Cortex of kidney (tissue), 1 donor: ENCODE results near the gene COL18A1.

Experiments used
- DNase-seq: peaks from one replicate; lab custom pipeline; 2025; lab: John Stamatoyannopoulos, UW

COL18A1 gene

DNA sequence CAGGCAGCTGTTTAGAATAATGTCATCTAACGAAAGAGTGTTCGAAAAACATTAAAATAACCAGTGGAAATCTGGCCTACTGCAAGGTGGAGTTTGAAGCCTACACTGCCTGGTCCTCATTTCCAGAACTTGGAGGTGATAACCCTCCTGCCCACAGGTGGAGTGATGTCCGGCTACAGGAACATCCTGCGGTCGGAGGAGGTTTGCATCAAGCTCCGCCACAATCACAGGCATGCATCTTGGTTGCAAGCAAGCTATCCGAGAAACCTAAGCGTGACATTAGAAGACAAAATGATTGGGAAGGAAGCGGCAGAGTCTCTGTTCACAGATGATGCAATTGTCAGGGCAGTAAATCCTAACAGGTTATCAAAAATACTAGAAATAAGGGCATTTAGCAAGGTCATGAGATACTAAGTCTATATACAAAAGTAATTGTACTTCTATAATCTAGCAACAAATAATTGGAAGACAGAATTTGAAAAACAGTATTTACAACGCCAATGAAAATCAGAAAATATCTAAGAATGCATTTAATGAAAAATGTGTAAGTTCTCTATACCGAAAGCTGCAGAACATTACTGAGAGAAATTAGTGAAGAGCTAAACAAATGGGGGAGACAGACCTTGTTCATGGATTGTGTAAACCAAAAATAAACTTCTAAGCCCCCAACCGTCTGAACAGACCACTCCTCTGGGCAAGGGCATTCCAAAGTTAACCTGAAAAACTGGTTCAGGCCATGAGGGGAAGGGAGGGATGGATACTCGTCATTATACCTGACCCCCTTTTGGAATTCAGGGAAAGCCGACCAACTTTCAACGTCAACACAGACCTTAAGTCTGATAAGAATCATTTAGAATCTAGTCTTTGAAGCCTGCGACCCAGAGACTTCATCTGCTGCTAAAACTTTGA, 141.9 kb downstream of the COL18A1 start:
- no peak for DNase-seq

- no peak for DNase-seq
Measured at GRCh38 chr21:45547545-45547900, 142.6 kb downstream of the COL18A1 start.

DNA sequence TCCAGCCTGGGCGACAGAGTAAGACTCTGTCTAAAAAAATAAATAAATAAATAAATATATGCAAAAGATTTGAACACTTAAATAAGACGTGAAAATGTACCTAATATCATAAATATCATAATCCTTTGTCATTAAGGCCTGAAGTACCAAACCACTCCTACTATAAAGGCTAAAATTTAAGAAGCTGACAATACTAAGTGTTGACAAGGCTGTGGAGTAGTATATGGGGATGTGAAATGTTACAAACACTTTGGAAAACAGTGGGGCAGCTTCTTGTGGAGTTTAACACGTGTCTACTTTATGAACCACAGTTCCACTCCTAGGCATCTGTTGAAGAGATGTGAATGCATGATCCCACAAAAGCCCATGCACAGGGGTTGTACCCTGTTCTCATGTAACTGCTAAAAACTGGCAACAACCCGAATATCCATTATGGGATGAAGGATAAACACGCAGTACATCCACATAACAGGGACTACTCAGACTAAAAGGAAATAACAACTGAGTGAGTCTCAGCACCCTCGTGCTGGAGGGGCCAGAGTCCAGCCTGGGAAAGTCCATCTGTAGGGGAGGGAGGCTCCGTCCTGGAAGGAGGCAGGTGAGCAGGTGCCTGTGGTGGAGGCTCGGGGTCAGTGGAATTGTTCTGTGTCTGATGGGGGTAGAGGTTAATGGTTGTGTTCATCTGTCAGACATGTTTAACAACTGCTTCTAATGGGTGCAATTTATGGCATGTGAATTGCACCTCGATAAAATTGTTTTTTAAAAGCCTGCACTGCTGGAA, 143.9 kb downstream of the COL18A1 start:
- DNase-seq, result no peak

DNA sequence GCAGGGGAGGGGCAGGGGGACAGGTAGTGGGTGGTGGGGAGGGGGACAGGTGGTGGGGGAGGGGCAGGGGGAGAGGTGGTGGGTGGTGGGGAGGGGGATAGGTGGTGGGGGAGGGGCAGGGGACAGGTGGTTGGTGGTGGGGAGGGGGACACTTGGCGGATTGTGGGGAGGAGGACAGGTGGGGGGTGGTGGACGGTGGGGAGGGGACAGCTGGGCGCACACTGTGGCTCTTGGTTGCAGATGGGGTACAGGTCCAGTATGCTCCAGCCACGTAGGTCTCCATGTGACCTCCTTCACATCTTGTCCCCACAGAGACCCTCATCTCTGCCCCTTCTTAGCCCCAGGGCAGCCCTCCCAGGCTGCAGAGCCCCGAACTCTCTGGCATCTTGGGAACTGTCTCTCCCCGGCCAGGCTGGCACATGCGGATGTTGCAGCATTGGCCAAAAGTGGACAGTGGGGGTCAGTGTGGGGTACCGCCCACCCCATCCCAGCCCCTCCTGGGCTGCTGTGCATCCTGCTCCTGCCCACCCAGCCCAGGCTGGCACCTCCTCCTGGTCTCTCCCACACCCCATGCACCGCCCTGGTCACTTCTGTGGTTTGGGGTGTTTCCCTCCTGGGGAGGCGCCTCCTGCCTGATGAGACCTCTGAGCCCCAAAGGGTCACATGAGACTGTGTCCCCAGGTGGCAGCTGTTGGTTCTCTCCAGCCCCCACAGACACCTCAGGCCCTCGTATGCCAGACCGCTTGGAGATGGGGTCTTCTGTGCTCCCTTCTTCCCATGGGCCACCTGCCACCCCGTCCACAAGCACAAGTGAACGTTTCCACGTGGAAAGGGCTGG, 144.9 kb downstream of the COL18A1 start:
- no peak for DNase-seq

GRCh38 chr21:45550522-45551210, 145.7 kb downstream of the COL18A1 start:
- DNase-seq, result no peak

GRCh38 chr21:45551316-45551715, 146.4 kb downstream of the COL18A1 start:
- no peak for DNase-seq

- DNase-seq, result no peak
Measured at GRCh38 chr21:45551783-45552695, 147.1 kb downstream of the COL18A1 start.

DNA sequence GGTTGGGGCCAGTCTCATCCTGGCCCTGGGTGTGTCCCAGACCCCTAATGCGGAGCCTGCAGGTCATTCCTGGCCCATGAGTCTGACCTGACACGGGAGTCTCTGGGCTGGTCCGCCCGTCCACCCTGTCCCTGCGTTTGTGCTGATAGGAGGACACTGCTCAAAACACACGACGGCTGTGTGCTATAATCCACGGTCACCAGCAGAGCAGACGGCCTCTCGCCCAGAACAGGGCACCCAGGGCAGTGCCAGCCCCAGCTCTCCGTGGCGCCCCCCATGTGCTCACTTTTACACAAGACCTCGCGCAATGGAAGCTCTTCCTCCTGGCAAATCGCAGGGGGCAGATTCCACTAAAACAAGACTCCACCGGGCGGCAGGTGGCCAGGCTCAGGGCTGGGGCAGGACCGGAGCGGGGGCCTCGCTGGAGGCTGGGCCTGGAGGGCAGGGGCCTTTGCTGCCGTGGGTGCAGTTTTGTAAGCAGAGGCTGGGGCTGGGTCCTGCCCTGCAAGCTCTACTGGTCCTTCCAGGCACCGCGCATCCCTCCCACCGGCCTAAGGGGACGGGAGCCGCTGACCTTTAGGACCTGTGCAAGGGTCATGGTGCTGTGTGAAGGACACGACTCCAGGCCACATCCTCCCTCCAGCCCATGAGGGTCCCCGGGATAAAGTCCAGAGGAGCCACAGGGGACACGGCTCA, 147.9 kb downstream of the COL18A1 start:
- DNase-seq, result no peak

DNA sequence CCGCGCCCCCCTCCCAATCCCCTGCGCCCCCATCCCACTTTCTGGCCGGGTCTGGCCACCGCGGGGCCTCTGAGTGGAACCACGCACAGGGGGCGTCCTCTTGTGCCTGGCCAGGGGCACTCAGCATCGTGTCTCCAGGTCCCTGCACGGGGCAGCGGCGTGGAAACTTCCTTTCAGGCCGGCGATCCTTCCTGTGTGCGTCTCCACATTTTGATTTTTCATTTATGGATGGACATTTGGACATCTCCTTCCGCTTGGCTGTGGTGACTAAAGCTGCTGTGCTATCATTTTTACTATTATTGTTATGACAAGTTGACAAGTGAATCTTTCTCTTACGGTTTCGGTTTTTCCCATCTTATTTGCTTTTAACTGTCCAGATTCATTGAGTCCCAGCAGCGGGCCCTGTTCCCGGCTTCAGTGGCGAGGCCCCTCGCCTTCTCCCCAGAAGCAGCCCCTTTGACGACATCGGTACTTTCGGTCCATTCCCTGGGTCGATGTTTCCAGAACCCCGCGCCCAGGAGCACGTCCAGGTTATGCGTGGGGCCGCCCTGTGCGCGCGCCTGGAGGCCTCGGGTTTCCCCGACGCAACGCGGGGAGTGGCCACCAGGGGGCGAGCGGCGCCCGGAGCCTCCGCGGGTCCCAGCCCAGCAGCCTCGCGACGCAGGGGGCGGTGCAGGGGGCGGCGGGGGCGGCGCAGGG, 149.7 kb downstream of the COL18A1 start:
- DNase-seq, result no peak

DNA sequence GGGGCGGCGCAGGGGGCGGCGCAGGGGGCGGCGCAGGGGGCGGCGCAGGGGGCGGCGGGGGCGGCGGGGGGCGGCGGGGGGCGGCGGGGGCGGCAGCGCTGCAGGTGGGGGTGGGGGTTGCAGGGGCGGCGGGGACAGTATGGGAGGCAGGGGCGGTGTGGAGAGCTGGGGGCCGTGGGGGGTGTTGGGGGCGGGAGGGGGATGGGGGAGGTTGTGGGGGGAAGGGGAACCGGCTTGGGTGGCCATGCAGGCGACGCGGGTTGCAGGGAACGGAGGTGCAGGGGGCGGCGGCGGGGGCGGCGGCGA, 150.2 kb downstream of the COL18A1 start:
- DNase-seq, result no peak

DNA sequence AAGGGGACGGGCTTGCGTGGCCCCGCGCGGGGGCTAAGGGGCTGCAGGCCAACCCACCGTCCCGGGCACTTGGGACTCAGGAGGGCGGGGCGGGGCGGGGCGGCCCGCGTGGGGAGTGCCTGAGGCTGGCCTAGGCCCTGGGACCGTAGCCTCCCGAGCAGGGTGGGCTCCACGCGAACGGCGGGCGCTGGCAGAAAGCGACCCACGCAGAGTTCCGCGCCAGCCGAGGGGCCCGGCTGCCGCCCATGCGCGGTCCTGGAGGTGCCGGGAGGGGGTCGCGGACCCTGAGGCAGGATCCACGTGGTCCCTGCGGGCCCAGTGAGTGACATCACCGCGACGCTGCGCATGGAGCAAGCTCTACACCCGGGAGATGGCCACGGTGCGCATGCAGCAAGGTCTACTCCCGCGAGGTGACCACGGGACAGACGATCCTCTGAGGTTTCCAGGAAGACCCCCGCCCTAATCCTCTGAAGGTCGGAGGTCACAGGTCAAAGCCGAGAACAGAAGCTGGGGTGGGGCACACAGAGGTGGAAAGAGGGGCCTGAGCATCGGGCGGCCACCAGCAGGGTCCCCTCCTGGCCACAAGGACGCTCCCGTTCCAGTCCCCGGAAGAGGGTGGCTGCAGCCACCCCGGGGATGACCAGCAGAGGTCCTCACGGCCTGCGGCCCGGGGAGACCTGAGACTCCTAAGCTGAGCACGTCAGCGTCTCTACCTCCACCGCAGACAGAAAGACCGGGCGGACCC, 150.8 kb downstream of the COL18A1 start:
- DNase-seq, result no peak

GRCh38 chr21:45556302-45556644, 151.3 kb downstream of the COL18A1 start:
- DNase-seq, result no peak

DNA sequence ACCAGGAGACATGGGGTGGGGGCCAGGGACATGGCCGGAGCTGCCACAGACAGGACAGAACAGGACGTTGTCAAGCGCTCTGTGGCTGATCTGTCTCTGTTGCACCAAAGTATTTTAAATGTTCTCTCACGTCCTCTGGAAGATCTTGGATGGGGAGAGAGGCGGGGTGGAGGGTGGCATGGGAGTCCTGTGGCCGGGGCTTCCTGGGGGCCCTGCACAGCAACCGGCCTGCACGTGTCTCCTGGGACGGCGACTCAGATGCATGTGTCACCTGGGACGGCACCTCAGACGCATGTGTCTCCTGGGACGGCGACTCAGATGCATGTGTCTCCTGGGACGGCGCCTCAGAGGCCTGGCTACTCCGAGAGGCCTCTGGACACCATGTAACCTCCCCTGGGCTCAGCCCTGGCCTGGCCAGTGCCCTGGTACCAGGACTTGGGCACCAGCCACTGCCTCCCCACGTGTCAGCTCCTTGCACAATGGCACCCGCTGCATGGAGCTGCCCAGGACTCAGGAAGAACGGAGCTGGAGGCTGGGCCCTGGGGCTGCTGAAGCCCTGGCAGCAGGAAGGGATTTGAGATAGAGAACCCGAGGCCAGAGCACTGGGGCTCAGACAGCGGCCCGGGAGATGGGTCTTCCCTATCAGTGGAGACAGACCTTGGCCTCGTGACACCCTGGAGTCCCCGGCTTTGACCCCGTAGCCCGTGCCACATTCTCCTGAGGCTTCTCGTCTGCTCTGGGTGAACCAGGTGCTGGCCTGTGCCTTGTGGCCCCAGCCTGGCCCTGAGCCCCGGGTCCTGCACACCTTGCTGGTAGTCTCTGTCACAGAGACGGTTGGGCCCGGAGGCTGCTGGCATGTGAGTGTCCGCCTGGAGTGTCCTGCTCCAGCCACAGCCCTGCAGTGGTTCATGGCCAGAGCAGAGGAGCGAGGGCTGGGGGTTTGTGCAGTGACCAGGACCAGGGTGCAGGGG, 152.0 kb downstream of the COL18A1 start:
- no peak for DNase-seq

DNA sequence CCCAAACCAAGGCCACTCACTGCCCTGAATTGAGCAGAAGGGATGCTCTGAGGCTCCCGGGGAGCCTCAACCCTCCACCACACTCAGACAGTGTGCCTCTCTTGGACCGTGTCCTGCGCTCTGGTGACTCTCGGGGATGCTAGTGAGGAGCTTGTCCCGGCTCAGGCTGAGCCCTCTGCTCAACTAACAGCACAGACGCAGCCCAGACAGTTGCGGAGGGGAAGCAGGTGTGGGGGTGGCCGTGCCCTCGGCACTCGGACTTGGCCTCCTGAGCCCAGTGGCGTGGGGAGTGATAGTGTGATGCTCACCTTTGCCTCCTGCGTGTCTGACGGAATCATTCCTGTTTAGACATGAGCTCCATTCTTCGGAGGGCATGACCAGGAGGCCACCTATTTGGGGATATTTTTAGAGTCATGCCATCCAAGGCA, 152.7 kb downstream of the COL18A1 start:
- no peak for DNase-seq

GRCh38 chr21:45558044-45558721, 153.2 kb downstream of the COL18A1 start:
- no peak for DNase-seq

GRCh38 chr21:45559216-45560105, 154.5 kb downstream of the COL18A1 start:
- DNase-seq, result no peak
